ENCODE measurements around the gene GINS3. TPM values are rescaled to one million over a fixed set of nuclear protein-coding genes. Genes with fewer than 3 reads are reported as not detected.

The GINS3 gene
- polyA plus RNA-seq, 3 donors: 12.2 to 13.9 (median 12.4) TPM

Other genes with a start within 250 kb of the GINS3 start
- 10 to 100 TPM; 62.4 to 69.9 (median 66.5) TPM for gene CSNK2A2, start 194.4 kb upstream of the GINS3 start, polyA plus RNA-seq (ENCODE audit: insufficient read length in 3 of 3)
- under 1 TPM in 1 of 3 donors, not detected in 2; 0.16 TPM for gene PRSS54, start 97.4 kb upstream of the GINS3 start, polyA plus RNA-seq (ENCODE audit: insufficient read length in 3 of 3)
- 10 to 100 TPM; 11.5 to 14.4 (median 11.6) TPM for gene NDRG4, start 107.7 kb downstream of the GINS3 start, polyA plus RNA-seq (ENCODE audit: insufficient read length in 3 of 3)
- gene SETD6, start 123.0 kb downstream of the GINS3 start, polyA plus RNA-seq (ENCODE audit: insufficient read length in 3 of 3): 10 to 100 TPM; 28.1 to 56.4 (median 46.8) TPM
- gene CNOT1, start 237.4 kb downstream of the GINS3 start, polyA plus RNA-seq (ENCODE audit: insufficient read length in 3 of 3): 100 to 1,000 TPM; 182 to 226 (median 194) TPM

Data from renal pelvis (tissue), 3 donors.